ENCODE results near the gene HS3ST3B1. TPM values are rescaled to one million over a fixed set of nuclear protein-coding genes. Genes with fewer than 3 reads are reported as not detected.

The HS3ST3B1 gene
- polyA plus RNA-seq, 1 of the 3 experiments (the other 2 are of a cell fraction) = 0.67 TPM

- Histone ChIP-seq H3K4me3 (ENCODE audit: low read depth in 2 of 2, low read length in 1 of 2) (no peak overlapping the region), H3K9ac (no peak overlapping the region), H4K20me1 (ENCODE audit: insufficient read depth) (no peaks in the 10 kb centered on the region), H3K9me3 (no peaks in the 10 kb centered on the region), H3K4me2 (no peak overlapping the region), H3K9me2 (no peaks in the 10 kb centered on the region), H3K36me3 (replicated peaks in 1 of 2; ENCODE audit: control insufficient read depth in 1 of 2, insufficient read depth in 2 of 2, low read length in 1 of 2) (no peaks in the 10 kb centered on the region), H3K79me2 (ENCODE audit: insufficient read depth) (no peaks in the 10 kb centered on the region), H3K4me1 (ENCODE audit: control insufficient read depth in 1 of 2, insufficient read depth in 2 of 2, low read depth in 1 of 2, low read length in 1 of 2) (no peaks in the 10 kb centered on the region), H2AFZ (ENCODE audit: low read depth) (no peak overlapping the region), H3K27ac (ENCODE audit: low read depth in 2 of 2, low read length in 1 of 2) (no peak overlapping the region), H3K27me3 (ENCODE audit: insufficient read depth) (no peaks in the 10 kb centered on the region; the same call in 1 of the 2 replicates), H3F3A (replicated peaks; ENCODE audit: insufficient read depth) (no peaks in the 10 kb centered on the region)
- 6% methylated on average over 2 of the region's 2 CpGs for WGBS (ENCODE audit: low lambda C conversion rate)
- ChIA-PET CTCF (no interaction called here), POLR2A (no interaction called here)
- DNase-seq = no peak
- TF ChIP-seq FOXM1 (IDR thresholded peaks at IDR 0.05; ENCODE audit: low read depth) (no peak), TCF12 (IDR thresholded peaks at IDR 0.05) (no peak), TEAD4 (IDR thresholded peaks at IDR 0.05; ENCODE audit: borderline replicate concordance, insufficient read depth) (no peak), FOSL2 (IDR thresholded peaks at IDR 0.05; ENCODE audit: borderline replicate concordance, low read depth) (no peak), GATA2 (CRISPR knock-in tag; IDR thresholded peaks at IDR 0.05) (no peak), MXI1 (IDR thresholded peaks at IDR 0.05; ENCODE audit: low read depth, low read length) (no peak), USF1 (IDR thresholded peaks at IDR 0.05; ENCODE audit: borderline replicate concordance, low read depth) (no peak), RCOR1 (IDR thresholded peaks at IDR 0.05; ENCODE audit: low read length) (no peak), ZBTB33 (IDR thresholded peaks at IDR 0.05; ENCODE audit: borderline replicate concordance, low read depth) (no peak), YY1 (IDR thresholded peaks at IDR 0.05; ENCODE audit: low read depth) (no peak), CHD2 (IDR thresholded peaks at IDR 0.05; ENCODE audit: low read length, partially characterized antibody) (no peak), CTCF (IDR thresholded peaks at IDR 0.05) (no peak), POLR2AphosphoS5 (IDR thresholded peaks at IDR 0.05; ENCODE audit: low read depth, low read length) (no peak)
Measured at GRCh38 chr17:14270508-14270907, 30.4 kb upstream of the HS3ST3B1 start.

Measured in SK-N-SH (cell line).